Breast epithelium (tissue), 4 donors: ENCODE measurements around the gene BOK. TPM values are rescaled to one million over a fixed set of nuclear protein-coding genes. Genes with fewer than 3 reads are reported as not detected.

ENCODE experiments used
- DNase-seq, 2 donors: peaks; one replicate each; pipeline ENCODE4 v3.0.0-alpha.2; 2019; ENCODE audit warnings: low spot score in 2 of 2
- H3K27ac ChIP-seq, 2 donors: fragments of 200-600 bp; sonication (generic) in 1 of 2; one replicate each; pipeline ENCODE4 v1.5.1; 2016 to 2019; ENCODE audit warnings: mild to moderate bottlenecking in 1 of 2
- H3K27me3 ChIP-seq, 2 donors: fragments of 200-600 bp; sonication (generic) in 1 of 2; one replicate each; pipeline versions ENCODE4 v1.5.1 to v1.6.0; 2017 to 2019; ENCODE audit warnings: control low read depth in 1 of 2, mild to moderate bottlenecking in 1 of 2
- H3K36me3 ChIP-seq: fragments of 200-600 bp; one replicate; pipeline ENCODE4 v1.5.1; 2019
- H3K4me1 ChIP-seq, 2 donors: fragments of 200-600 bp; sonication (generic); one replicate each; pipeline ENCODE4 v1.5.1; 2016 to 2019; ENCODE audit warnings: control low read depth in 1 of 2
- H3K4me3 ChIP-seq, 3 donors: fragments of 200-600 bp; sonication (generic); 1 replicate in 2 of 3; 2 replicates in 1 of 3; pipeline ENCODE4 v1.5.1; 2016 to 2019; ENCODE audit warnings: mild to moderate bottlenecking in 3 of 3, moderate library complexity in 2 of 3
- H3K9me3 ChIP-seq, 2 donors: fragments of 200-600 bp; sonication (generic) in 1 of 2; one replicate each; pipeline ENCODE4 v1.5.1; 2016 to 2019; ENCODE audit warnings: control low read depth in 1 of 2
- CTCF ChIP-seq, 3 donors: fragments of 450-650 bp; IDR thresholded peaks; one replicate each; pipeline ENCODE4 v1.5.1; 2016 to 2017; ENCODE audit warnings: antibody characterized with exemption in 3 of 3, mild to moderate bottlenecking in 3 of 3, moderate library complexity in 3 of 3
- POLR2A ChIP-seq: fragments of 450-650 bp; IDR thresholded peaks from one replicate; pipeline ENCODE4 v1.6.1; 2016; ENCODE audit warnings: antibody characterized with exemption, mild to moderate bottlenecking, moderate library complexity
- POLR2AphosphoS5 ChIP-seq, 3 donors: sonication (generic); formaldehyde crosslinking; IDR thresholded peaks; one replicate each; pipeline ENCODE4 v1.6.1; 2017; ENCODE audit warnings: antibody characterized with exemption in 3 of 3
- intact Hi-C: fragments of 100-400 bp; cut with DNase I; formaldehyde crosslinking; loops from one replicate; pipeline ENCODE4 v1.15.1; 2023; ENCODE audit warnings: low total_unique reads
- total RNA-seq, 3 donors: library from RNA; depleted of rRNA; stranded (reverse); fragments of >200 nt; gene quantifications; one replicate each; pipeline ENCODE4 v1.1.0, GENCODE V29; 2016

BOK gene
- total RNA-seq: 10 to 100 TPM; 32.2 to 77.6 (median 40.3) TPM

- Histone ChIP-seq H3K36me3 (no peaks in the 10 kb centered on the region), H3K4me3 (peak within 1 kb of the TSS; percentile 60 to 80 (median 72)), H3K27me3 (no peaks in the 10 kb centered on the region), H3K27ac (peak within 1 kb of the TSS; percentile 62 to 87), H3K4me1 (peaks cover 3 to 21% of the 10 kb centered on the region in 2 donors), H3K9me3 (peaks cover 3 to 4% of the 10 kb centered on the region in 2 donors)
- intact Hi-C loops: no loop called here
- no peak for TF ChIP-seq POLR2A
- peak in 1 of 2 donors; percentile 36 for DNase-seq
These were observed at the start of gene BOK for GRCh38 chr2:241558532-241559322. Gene BOK, plus strand, starts transcription at chr2:241558745. Its CDS starts 739 bp downstream, at chr2:241559484.

- no peak for TF ChIP-seq POLR2AphosphoS5 (IDR thresholded peaks at IDR 0.05)
- no peak for TF ChIP-seq CTCF (IDR thresholded peaks at IDR 0.05)
- no peak for TF ChIP-seq POLR2A
- H3K9me3 ChIP-seq: no peaks in the 10 kb centered on the region
- no peaks in the 10 kb centered on the region for H3K27me3 ChIP-seq
- peaks cover 3 to 16% of the 10 kb centered on the region in 2 donors for H3K4me1 ChIP-seq
- peak overlapping the region; percentile 85 to 89 for H3K27ac ChIP-seq
- no peak for DNase-seq
- peak overlapping the region; percentile 90 to 98 (median 90) for H3K4me3 ChIP-seq
- intact Hi-C loops: no loop called here
- H3K36me3 ChIP-seq: no peaks in the 10 kb centered on the region
These were observed 49.3 kb upstream of the BOK start for GRCh38 chr2:241509155-241509784.

- no peak for TF ChIP-seq CTCF (IDR thresholded peaks at IDR 0.05)
- no peak for TF ChIP-seq POLR2AphosphoS5 (IDR thresholded peaks at IDR 0.05)
- no peak for TF ChIP-seq POLR2A
- intact Hi-C loops: no loop called here
- Histone ChIP-seq H3K4me1 (peaks cover 3 to 16% of the 10 kb centered on the region in 2 donors), H3K36me3 (no peaks in the 10 kb centered on the region), H3K27ac (no peak overlapping the region), H3K4me3 (no peak overlapping the region), H3K9me3 (no peaks in the 10 kb centered on the region), H3K27me3 (no peaks in the 10 kb centered on the region)
- no peak for DNase-seq
These were observed 47.3 kb upstream of the BOK start for GRCh38 chr2:241511091-241511741.

- H3K27ac ChIP-seq: no peak overlapping the region
- no peak overlapping the region for H3K4me3 ChIP-seq
- no peaks in the 10 kb centered on the region for H3K36me3 ChIP-seq
- no peaks in the 10 kb centered on the region for H3K27me3 ChIP-seq
- DNase-seq: no peak
- intact Hi-C loops: no loop called here
- no peaks in the 10 kb centered on the region for H3K9me3 ChIP-seq
- peaks cover 0 to 3% of the 10 kb centered on the region in 2 donors for H3K4me1 ChIP-seq
- no peak for TF ChIP-seq CTCF (IDR thresholded peaks at IDR 0.05)
- TF ChIP-seq POLR2AphosphoS5 (IDR thresholded peaks at IDR 0.05): no peak
- no peak for TF ChIP-seq POLR2A
These were observed 44.0 kb upstream of the BOK start for GRCh38 chr2:241514553-241514952.

- no peaks in the 10 kb centered on the region for H3K9me3 ChIP-seq
- no peaks in the 10 kb centered on the region for H3K36me3 ChIP-seq
- H3K4me3 ChIP-seq: no peak overlapping the region
- intact Hi-C loops: no loop called here
- no peak for DNase-seq
- H3K27ac ChIP-seq: no peak overlapping the region
- TF ChIP-seq POLR2AphosphoS5 (IDR thresholded peaks at IDR 0.05): no peak
- no peak for TF ChIP-seq POLR2A
- no peak for TF ChIP-seq CTCF (IDR thresholded peaks at IDR 0.05)
- no peaks in the 10 kb centered on the region for H3K27me3 ChIP-seq
- H3K4me1 ChIP-seq: no peaks in the 10 kb centered on the region
These were observed 43.4 kb upstream of the BOK start for GRCh38 chr2:241514986-241515737.
